Measurements from ENCODE around the gene CHST11. TPM values are rescaled to one million over a fixed set of nuclear protein-coding genes. Genes with fewer than 3 reads are reported as not detected.

Gene CHST11
- total RNA-seq, result 13.2 and 13.5 TPM in 2 replicates

DNA sequence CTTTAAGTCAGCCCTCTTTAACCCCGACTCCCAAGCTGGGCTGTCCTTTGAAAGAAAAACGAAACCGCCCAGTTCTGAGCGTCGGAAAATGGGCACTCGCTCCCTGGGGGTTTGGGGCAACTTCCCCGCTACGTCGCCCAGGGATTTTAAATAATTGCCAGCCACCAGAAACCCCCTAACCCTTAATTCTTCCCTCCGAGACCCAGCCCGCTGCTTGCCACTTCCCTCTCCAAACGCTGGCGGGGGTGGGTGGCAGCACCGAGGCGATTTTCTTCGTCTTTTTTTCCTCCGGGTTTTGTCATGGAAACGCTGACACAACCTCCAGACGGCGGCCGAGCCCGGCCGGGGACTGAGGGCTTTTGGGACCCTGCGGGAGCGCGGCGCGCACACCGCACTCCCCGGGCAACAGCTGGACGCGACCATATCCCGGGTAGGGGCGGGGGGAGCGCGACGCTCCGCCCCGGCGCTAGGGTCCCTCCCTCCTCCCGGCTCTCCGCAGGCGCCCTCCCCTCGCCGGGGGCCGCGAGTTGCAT is at the start of gene CHST11:
TSS of gene CHST11 (plus strand) at position 532 of the 533 bp plus-strand sequence.

Other genes with a start within 250 kb of the CHST11 start
- gene TXNRD1, start 241.2 kb upstream of the CHST11 start, total RNA-seq, result 345 and 657 TPM in 2 replicates
- gene EID3, start 153.2 kb upstream of the CHST11 start, total RNA-seq, result 7.6 and 7.9 TPM in 2 replicates